Fibroblast of skin of right quadriceps (primary cell): ENCODE data around the gene MAN2C1.
"Not testable (repeated sequence)": the region's sequence is repeated elsewhere in the genome, so short reads cannot be mapped to it uniquely, and the experiment has no call there.

Experiments
- DNase-seq: peaks from one replicate; pipeline ENCODE4 v3.0.0-alpha.2; 2013

The MAN2C1 gene

DNA sequence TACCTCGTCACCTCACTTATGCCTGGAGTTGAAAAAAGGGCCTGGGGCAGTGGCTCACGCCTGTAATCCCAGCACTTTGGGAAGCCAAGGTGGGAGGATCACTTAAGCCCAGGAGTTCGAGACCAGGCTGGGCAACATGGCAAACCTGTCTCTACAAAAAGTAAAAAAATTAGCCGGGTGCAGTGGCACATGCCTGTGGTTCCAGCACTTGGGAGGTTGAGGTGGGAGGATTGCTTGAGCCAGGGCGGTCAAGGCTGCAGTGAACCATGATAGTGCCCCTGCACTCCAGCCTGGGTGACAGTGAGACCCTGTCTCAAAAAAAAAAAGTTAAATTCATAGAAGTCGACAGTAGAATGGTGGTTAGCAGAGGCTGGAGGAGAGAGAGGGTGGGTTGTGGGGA, 26.2 kb downstream of the MAN2C1 start:
- no peak for DNase-seq

- no peak for DNase-seq
Measured at GRCh38 chr15:75339531-75340240, 28.7 kb downstream of the MAN2C1 start.

DNA sequence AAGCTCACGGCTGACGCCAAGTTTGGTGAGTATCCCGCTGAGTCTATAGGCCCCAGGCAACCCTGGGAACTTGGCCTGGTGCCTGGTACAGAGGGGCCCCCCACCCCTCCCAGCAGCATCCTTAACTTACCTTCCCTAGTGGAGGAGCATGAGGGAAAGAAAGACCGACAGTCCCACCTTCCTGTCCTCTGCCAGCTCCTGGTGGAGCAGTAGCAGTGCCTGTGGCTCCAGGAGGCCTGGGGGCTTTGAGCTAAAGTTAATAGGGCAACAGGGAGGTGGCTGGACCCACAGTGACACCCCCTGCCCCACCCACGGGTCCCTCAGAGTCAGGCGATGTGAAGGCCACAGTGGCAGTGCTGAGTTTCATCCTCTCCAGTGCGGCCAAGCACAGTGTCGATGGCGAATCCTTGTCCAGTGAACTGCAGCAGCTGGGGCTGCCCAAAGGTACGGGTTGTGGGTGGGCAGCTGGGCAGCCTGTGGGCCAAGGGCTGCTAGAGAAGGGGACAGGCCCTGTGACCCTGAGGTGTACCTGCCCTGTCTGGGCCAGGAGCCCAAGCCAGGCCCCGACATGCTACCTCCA, 29.7 kb downstream of the MAN2C1 start:
- DNase-seq = no peak

- peak; percentile 97 for DNase-seq
Measured at GRCh38 chr15:75335705-75336355, 32.6 kb downstream of the MAN2C1 start, which contains the start of gene COMMD4. Gene COMMD4 (plus strand): TSS chr15:75336063. CDS start chr15:75336090, 27 bp downstream.

GRCh38 chr15:75335313-75335704, 33.1 kb downstream of the MAN2C1 start:
- no peak for DNase-seq

- not testable (repeated sequence) for DNase-seq
Measured at GRCh38 chr15:75333654-75334419, 34.6 kb downstream of the MAN2C1 start.

DNA sequence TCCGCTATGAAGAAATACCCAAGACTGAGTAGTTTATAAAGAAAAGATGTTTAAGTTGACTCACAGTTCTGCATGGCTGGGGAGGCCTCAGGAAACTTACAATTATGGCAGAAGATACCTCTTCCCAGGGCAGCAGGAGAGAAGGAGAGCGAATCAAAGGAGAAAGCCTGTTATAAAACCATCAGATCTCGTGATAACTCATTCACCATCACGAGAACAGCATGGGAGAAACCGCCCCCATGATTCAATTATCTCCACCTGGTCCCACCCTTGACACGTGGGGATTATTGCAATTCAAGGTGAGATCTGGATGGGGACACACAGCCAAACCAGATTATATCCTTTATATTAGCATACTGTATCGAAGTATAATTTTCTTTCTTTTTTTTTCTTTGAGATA, 36.3 kb downstream of the MAN2C1 start:
- not testable (repeated sequence) for DNase-seq

DNA sequence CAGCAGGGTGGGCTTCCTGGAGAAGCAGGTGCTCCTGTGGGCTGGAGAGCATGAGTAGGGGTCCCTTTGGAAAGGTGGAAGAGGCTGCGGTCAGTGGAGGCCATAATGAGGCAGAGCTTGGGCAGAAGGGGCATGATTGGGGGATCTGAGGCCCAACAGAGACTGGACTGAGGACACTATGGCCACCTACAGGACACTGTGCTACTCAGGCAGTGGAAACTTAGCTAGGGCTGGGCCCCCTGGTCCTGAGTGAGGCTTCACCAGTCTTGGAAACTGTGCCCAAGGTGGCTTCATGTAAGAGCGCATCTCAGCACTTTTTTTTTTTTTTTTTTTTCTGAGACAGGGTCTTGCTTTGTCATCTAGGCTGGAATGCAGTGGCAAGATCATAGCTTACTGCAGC, 38.8 kb downstream of the MAN2C1 start:
- no peak for DNase-seq

DNA sequence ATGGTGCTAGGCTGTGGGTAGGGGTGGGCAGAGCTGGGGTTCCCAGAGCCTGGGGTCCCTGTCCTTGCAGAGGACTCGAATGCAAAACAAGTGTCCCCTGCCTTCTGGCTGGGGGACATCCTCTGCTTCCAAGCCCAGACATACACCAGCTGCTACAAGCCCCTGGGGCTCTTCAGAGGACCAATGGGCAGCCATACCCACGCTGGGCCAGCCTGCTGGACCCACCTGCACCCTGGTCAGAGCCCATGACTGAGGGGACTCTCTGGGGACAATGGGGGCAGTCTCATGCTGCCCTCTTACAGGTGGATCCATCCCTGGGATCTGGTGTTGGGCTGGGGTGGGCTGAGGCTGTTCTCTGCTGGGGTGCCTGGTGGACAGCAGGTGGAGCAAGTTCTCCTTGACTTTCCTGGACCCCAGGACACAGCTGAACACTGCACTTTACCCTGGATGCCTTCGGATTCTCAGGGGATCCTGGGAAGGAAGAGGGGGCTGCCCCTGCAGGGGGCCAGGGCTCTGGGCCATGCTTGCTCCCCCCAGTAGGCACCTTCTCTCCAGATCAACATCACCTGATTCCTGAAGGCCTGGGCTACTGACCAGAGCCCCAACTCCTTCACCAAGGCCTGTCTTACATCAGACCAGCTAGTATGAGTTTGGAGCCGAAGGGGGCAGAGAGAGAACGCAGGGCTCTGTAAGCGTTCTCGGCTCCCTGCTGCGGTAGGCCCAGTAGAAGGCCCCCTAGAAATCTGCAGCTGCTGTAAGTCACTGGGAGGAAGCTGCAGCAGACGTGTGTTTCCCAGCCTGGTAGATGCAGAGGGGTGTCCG, 39.7 kb downstream of the MAN2C1 start:
- no peak for DNase-seq

GRCh38 chr15:75327491-75327890, 40.9 kb downstream of the MAN2C1 start:
- DNase-seq = no peak

DNA sequence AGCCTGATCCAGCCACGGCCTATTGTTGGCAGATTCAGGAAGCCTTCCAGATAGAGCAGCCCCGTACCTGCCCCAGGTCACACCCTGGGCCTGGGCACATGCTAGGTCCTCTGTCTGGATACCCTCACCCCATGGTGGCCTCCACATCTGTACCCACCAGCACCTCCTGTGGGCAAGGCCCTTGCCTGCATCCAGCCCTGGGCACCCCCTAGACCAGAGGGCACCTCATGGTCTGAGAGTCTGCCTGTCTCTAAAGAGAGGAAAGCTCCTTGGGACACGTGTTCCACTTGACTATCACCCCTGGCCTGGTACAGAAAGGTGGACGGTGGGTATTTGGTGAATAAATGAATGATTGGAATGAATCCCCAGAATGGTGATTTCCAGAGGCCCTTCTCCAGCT, 41.4 kb downstream of the MAN2C1 start:
- DNase-seq = no peak

DNA sequence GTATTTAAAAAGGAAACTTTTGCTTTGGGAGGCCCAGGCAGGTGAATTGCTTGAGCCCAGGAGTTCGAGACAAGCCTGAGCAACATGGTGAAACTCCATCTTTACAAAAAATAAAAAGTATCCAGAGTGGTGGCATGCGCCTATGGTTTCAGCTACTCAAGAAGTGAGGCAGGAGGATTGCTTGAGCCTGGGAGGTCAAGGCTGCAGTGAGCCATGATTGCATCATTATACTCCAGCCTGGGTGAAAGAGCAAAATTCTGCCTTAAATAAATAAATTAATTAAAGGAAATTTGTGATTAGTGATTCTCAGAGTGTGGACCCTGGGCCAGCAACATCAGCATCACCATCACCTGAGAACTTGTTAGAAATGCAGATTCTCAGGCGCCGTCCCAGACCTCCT, 42.5 kb downstream of the MAN2C1 start:
- no peak for DNase-seq

DNA sequence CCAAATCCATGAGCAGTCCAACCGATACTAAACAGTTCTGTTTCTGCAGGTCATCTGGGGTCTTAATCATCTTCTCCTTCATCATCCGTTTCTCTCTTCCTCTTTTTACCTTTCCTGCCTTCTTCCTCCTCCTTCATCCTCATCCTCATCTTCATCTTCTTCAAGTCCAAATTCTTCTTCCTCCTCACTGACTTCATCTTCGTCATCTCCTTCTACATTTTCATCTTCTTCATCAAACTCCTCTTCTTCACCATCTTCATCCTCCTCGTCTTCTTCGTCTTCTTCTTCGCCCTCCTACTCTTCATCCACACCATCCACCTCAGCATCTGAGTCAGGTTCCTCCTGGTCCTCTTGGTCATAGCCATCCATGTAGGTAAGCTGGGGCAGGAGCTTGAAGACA, 46.7 kb downstream of the MAN2C1 start:
- no peak for DNase-seq

DNA sequence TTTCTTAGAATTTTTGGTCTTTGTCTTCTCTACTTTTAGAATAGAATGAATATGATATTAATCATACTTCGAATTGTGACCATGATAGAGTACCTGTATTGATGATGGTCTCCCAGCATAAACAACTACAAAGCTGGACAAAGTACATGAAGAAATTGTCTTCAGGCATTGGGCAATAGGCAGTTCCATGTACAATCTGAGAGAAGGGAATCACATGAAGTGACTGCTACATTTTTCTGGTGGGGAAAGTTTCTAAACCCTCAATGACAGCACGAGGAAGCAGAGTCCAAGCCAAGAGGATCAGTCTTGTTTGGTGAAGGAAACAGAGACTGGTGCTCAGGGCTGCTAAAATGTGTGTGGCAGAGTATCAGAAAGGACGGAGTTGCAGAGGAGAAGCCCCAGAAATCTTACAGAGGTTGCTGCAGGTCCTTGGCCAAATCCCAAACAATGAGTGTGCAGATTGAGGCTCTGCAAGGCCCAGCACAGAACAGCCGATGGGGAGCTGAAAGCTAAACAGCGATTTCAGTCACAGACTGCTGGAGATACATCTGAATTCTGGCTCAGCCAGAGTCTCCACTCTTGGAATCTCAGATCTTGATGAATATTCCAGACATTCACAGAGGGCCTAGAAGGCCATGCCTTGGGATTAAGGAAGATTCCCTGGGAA, 49.0 kb downstream of the MAN2C1 start:
- not testable (repeated sequence) for DNase-seq

- DNase-seq = no peak
Measured at GRCh38 chr15:75314552-75315290, 53.7 kb downstream of the MAN2C1 start.

GRCh38 chr15:75313116-75313845, 55.1 kb downstream of the MAN2C1 start:
- no peak for DNase-seq

DNA sequence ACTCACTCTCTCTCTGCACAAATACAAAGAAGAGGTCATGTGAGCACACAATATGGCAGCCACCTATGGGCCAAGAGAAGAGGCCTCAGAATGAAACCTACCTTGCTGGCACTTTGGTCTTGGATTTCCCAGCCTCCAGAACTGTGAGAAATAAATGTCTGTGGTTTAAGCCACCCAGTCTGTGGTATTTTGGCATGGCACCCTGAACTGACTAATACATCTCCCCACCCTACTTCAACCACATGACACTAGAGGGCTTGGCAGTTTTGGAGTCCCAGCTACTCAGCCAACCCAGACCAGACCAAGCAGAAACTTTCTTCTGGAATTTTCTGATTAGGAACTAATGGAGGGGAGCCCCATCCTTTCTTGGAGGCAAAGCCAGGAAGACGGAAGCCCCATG, 55.9 kb downstream of the MAN2C1 start:
- DNase-seq = peak; percentile 15

- DNase-seq = no peak
Measured at GRCh38 chr15:75309711-75310110, 58.7 kb downstream of the MAN2C1 start.

DNA sequence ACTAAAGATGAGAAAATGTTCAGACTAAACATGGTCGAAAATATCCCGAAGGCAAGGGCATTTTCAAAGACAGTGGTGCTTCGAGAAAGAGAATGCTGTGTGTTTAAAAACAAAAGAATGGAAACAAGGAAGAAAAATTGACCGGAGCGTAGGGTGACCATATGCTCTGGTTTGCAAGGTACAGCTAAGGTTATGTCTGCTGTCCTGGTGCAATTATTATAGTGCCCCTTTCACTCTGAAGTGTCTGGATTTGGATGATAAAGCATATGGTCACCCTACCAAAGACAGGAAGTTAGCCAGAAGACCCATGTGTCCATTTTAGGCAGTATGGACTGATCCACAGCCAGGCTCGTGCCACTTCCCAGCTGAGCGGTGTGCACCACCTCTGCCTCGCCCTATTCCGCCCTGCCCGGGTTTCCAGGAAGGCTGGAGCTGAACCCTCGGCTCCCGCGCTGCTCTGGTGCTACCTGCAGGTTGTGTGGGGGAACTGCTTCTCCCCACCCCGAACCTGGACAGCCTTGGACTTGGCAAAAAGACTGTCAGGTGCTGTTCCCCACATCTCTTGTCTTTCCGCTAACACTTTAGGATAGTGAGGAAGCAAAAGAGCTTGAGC, 60.5 kb downstream of the MAN2C1 start:
- peak; percentile 3 for DNase-seq

GRCh38 chr15:75306188-75306587, 62.2 kb downstream of the MAN2C1 start:
- no peak for DNase-seq
